SIG-M5 (cell line): ENCODE results near the gene DNASE1L2.
"Not testable (repeated sequence)": the region's sequence is repeated elsewhere in the genome, so short reads cannot be mapped to it uniquely, and the experiment has no call there.

ENCODE experiments used
- DNase-seq: peaks from one replicate; lab custom pipeline; 2025; lab: John Stamatoyannopoulos, UW

Gene DNASE1L2

GRCh38 chr16:2240331-2240730 is 4.1 kb downstream of the DNASE1L2 start:
- DNase-seq, result not testable (repeated sequence)

GRCh38 chr16:2242598-2242997 is 6.4 kb downstream of the DNASE1L2 start:
- DNase-seq, result no peak

GRCh38 chr16:2243031-2243528 is 6.8 kb downstream of the DNASE1L2 start:
- no peak for DNase-seq

- DNase-seq, result no peak
These were observed 7.5 kb downstream of the DNASE1L2 start for GRCh38 chr16:2243781-2244180.

- no peak for DNase-seq
These were observed 8.1 kb downstream of the DNASE1L2 start for GRCh38 chr16:2244301-2244700.

- DNase-seq, result no peak
These were observed 8.9 kb downstream of the DNASE1L2 start for GRCh38 chr16:2244926-2245795.

GRCh38 chr16:2246301-2246885 is 10.1 kb downstream of the DNASE1L2 start:
- DNase-seq, result no peak

GRCh38 chr16:2250652-2251295 is 14.5 kb downstream of the DNASE1L2 start:
- no peak for DNase-seq

- no peak for DNase-seq
These were observed 15.3 kb downstream of the DNASE1L2 start, which contains the start of gene ECI1 for GRCh38 chr16:2251296-2252111. Gene ECI1 (minus strand): TSS chr16:2251587. CDS start chr16:2251566, 21 bp downstream.

- no peak for DNase-seq
These were observed 16.5 kb downstream of the DNASE1L2 start for GRCh38 chr16:2252806-2253148.

GRCh38 chr16:2253293-2253692 is 17.0 kb downstream of the DNASE1L2 start:
- DNase-seq, result no peak

GRCh38 chr16:2256531-2257140 is 20.4 kb downstream of the DNASE1L2 start:
- DNase-seq, result no peak

GRCh38 chr16:2257726-2258125 is 21.5 kb downstream of the DNASE1L2 start:
- no peak for DNase-seq

GRCh38 chr16:2258530-2258929 is 22.3 kb downstream of the DNASE1L2 start:
- DNase-seq, result not testable (repeated sequence)

GRCh38 chr16:2260250-2260649 is 24.0 kb downstream of the DNASE1L2 start:
- no peak for DNase-seq

- not testable (repeated sequence) for DNase-seq
These were observed 26.8 kb downstream of the DNASE1L2 start for GRCh38 chr16:2263026-2263425.

- not testable (repeated sequence) for DNase-seq
These were observed 30.6 kb downstream of the DNASE1L2 start for GRCh38 chr16:2266887-2267286.

GRCh38 chr16:2267505-2267912 is 31.3 kb downstream of the DNASE1L2 start:
- not testable (repeated sequence) for DNase-seq

- DNase-seq, result no peak
These were observed 31.8 kb downstream of the DNASE1L2 start, which contains the start of gene RNPS1 for GRCh38 chr16:2267913-2268666. Gene RNPS1 (minus strand): TSS chr16:2268126. CDS start chr16:2264643, 3,483 bp downstream.

- DNase-seq, result no peak
These were observed 33.8 kb downstream of the DNASE1L2 start for GRCh38 chr16:2270070-2270462.
